Inferior parietal cortex (tissue), 1 donor: ENCODE data around the gene SCRT2.
"Not testable (repeated sequence)": the region's sequence is repeated elsewhere in the genome, so short reads cannot be mapped to it uniquely, and the experiment has no call there.

Experiments used
- DNase-seq: peaks from one replicate; pipeline ENCODE4 v3.0.0-alpha.2; 2016; ENCODE audit errors: extremely low spot score

The SCRT2 gene

GRCh38 chr20:675453-676314 is at the start of gene SCRT2:
TSS of gene SCRT2 (minus strand) at chr20:675802. CDS start at chr20:675601, 201 bp downstream.
- DNase-seq, result peak; percentile 54

- not testable (repeated sequence) for DNase-seq
Observed at GRCh38 chr20:724797-725196, 49.2 kb upstream of the SCRT2 start.

GRCh38 chr20:723756-724155 is 48.2 kb upstream of the SCRT2 start:
- no peak for DNase-seq

GRCh38 chr20:722822-723644 is 47.4 kb upstream of the SCRT2 start:
- DNase-seq, result no peak

GRCh38 chr20:721876-722275 is 46.3 kb upstream of the SCRT2 start:
- no peak for DNase-seq

GRCh38 chr20:719816-720215 is 44.2 kb upstream of the SCRT2 start:
- DNase-seq, result no peak

- DNase-seq, result no peak
Observed at GRCh38 chr20:719068-719467, 43.5 kb upstream of the SCRT2 start.

- DNase-seq, result no peak
Observed at GRCh38 chr20:717832-718231, 42.2 kb upstream of the SCRT2 start.

- DNase-seq, result no peak
Observed at GRCh38 chr20:717271-717670, 41.7 kb upstream of the SCRT2 start.

- no peak for DNase-seq
Observed at GRCh38 chr20:714453-714852, 38.9 kb upstream of the SCRT2 start.

GRCh38 chr20:711576-711975 is 36.0 kb upstream of the SCRT2 start:
- no peak for DNase-seq

- no peak for DNase-seq
Observed at GRCh38 chr20:710780-711450, 35.3 kb upstream of the SCRT2 start.

- DNase-seq, result no peak
Observed at GRCh38 chr20:709991-710779, 34.6 kb upstream of the SCRT2 start.

- no peak for DNase-seq
Observed at GRCh38 chr20:709423-709822, 33.8 kb upstream of the SCRT2 start.

- DNase-seq, result no peak
Observed at GRCh38 chr20:708956-709355, 33.4 kb upstream of the SCRT2 start.

- DNase-seq, result no peak
Observed at GRCh38 chr20:707451-708110, 32.0 kb upstream of the SCRT2 start.

GRCh38 chr20:706366-706885 is 30.8 kb upstream of the SCRT2 start:
- no peak for DNase-seq

GRCh38 chr20:704726-705125 is 29.1 kb upstream of the SCRT2 start:
- DNase-seq, result no peak

GRCh38 chr20:703426-703825 is 27.8 kb upstream of the SCRT2 start:
- DNase-seq, result no peak

- no peak for DNase-seq
Observed at GRCh38 chr20:703006-703405, 27.4 kb upstream of the SCRT2 start.
